ENCODE measurements around the gene ALOX12.

ALOX12 gene

GRCh38 chr17:6998855-6999508 is 3.1 kb downstream of the ALOX12 start:
- DNase-seq, result no peak
- in situ Hi-C loops (cut with MboI; ENCODE audit: low pct_unique_long_range_greater_than_20kb, low sequenced_read_pairs), result no loop called here

- DNase-seq, result no peak
- in situ Hi-C loops (cut with MboI; ENCODE audit: low pct_unique_long_range_greater_than_20kb, low sequenced_read_pairs), result loop anchor here (10.0 kb wide), 1 partner anchor 87 kb away; no protein-coding TSS in a partner anchor
Observed at GRCh38 chr17:7001318-7001961, 5.6 kb downstream of the ALOX12 start.

- no peak for DNase-seq
- in situ Hi-C loops (cut with MboI; ENCODE audit: low pct_unique_long_range_greater_than_20kb, low sequenced_read_pairs), result loop anchor here (10.0 kb wide), 1 partner anchor 88 kb away; no protein-coding TSS in a partner anchor
Observed at GRCh38 chr17:7002288-7003047, 6.6 kb downstream of the ALOX12 start.

GRCh38 chr17:7003745-7004144 is 7.9 kb downstream of the ALOX12 start:
- no peak for DNase-seq
- in situ Hi-C loops (cut with MboI; ENCODE audit: low pct_unique_long_range_greater_than_20kb, low sequenced_read_pairs), result loop anchor here (10.0 kb wide), 1 partner anchor 89 kb away; no protein-coding TSS in a partner anchor

- in situ Hi-C loops (cut with MboI; ENCODE audit: low pct_unique_long_range_greater_than_20kb, low sequenced_read_pairs), result loop anchor here (10.0 kb wide), 1 partner anchor 90 kb away; no protein-coding TSS in a partner anchor
- DNase-seq, result peak; percentile 88
Observed at GRCh38 chr17:7004398-7005253, 8.8 kb downstream of the ALOX12 start.

- DNase-seq, result no peak
- in situ Hi-C loops (cut with MboI; ENCODE audit: low pct_unique_long_range_greater_than_20kb, low sequenced_read_pairs), result loop anchor here (10.0 kb wide), 1 partner anchor 91 kb away; no protein-coding TSS in a partner anchor
Observed at GRCh38 chr17:7005716-7006115, 9.9 kb downstream of the ALOX12 start.

- in situ Hi-C loops (cut with MboI; ENCODE audit: low pct_unique_long_range_greater_than_20kb, low sequenced_read_pairs), result loop anchor here (10.0 kb wide), 1 partner anchor 92 kb away; no protein-coding TSS in a partner anchor
- DNase-seq, result no peak
Observed at GRCh38 chr17:7007143-7007542, 11.3 kb downstream of the ALOX12 start.

- in situ Hi-C loops (cut with MboI; ENCODE audit: low pct_unique_long_range_greater_than_20kb, low sequenced_read_pairs), result no loop called here
Observed at GRCh38 chr17:7010523-7010922, 14.7 kb downstream of the ALOX12 start.

GRCh38 chr17:7011415-7011814 is 15.6 kb downstream of the ALOX12 start:
- DNase-seq, result no peak
- in situ Hi-C loops (cut with MboI; ENCODE audit: low pct_unique_long_range_greater_than_20kb, low sequenced_read_pairs), result no loop called here

More at GRCh38 chr17:7010523-7010922, 14.7 kb downstream of the ALOX12 start:
- DNase-seq, result no peak

GRCh38 chr17:7011942-7012254 is 16.0 kb downstream of the ALOX12 start:
- in situ Hi-C loops (cut with MboI; ENCODE audit: low pct_unique_long_range_greater_than_20kb, low sequenced_read_pairs), result no loop called here
- DNase-seq, result no peak

GRCh38 chr17:7014261-7014994 is 18.6 kb downstream of the ALOX12 start:
- in situ Hi-C loops (cut with MboI; ENCODE audit: low pct_unique_long_range_greater_than_20kb, low sequenced_read_pairs), result no loop called here
- DNase-seq, result peak; percentile 96

GRCh38 chr17:7014995-7015958 is 19.4 kb downstream of the ALOX12 start:
- in situ Hi-C loops (cut with MboI; ENCODE audit: low pct_unique_long_range_greater_than_20kb, low sequenced_read_pairs), result no loop called here
- peak; percentile 66 for DNase-seq

- in situ Hi-C loops (cut with MboI; ENCODE audit: low pct_unique_long_range_greater_than_20kb, low sequenced_read_pairs), result no loop called here
- DNase-seq, result no peak
Observed at GRCh38 chr17:7016418-7016817, 20.6 kb downstream of the ALOX12 start.

GRCh38 chr17:7016886-7017826 is 21.3 kb downstream of the ALOX12 start:
- in situ Hi-C loops (cut with MboI; ENCODE audit: low pct_unique_long_range_greater_than_20kb, low sequenced_read_pairs), result no loop called here
- DNase-seq, result no peak

GRCh38 chr17:7017827-7018200 is 22.0 kb downstream of the ALOX12 start:
- no peak for DNase-seq
- in situ Hi-C loops (cut with MboI; ENCODE audit: low pct_unique_long_range_greater_than_20kb, low sequenced_read_pairs), result no loop called here

- DNase-seq, result no peak
- in situ Hi-C loops (cut with MboI; ENCODE audit: low pct_unique_long_range_greater_than_20kb, low sequenced_read_pairs), result no loop called here
Observed at GRCh38 chr17:7018331-7018964, 22.6 kb downstream of the ALOX12 start.
